Erythroblast (primary cell): ENCODE measurements around the gene ADAMTS19.

ENCODE experiments used
- GATA1 ChIP-seq: IDR thresholded peaks from 2 replicates; pipeline ENCODE4 v1.6.1; 2011; ENCODE audit warnings: low read depth, mild to moderate bottlenecking, control low read depth, low read length, moderate library complexity
- POLR2A ChIP-seq: IDR thresholded peaks from 2 replicates; pipeline ENCODE4 v1.6.1; 2011; ENCODE audit warnings: mild to moderate bottlenecking, low read length

DNA sequence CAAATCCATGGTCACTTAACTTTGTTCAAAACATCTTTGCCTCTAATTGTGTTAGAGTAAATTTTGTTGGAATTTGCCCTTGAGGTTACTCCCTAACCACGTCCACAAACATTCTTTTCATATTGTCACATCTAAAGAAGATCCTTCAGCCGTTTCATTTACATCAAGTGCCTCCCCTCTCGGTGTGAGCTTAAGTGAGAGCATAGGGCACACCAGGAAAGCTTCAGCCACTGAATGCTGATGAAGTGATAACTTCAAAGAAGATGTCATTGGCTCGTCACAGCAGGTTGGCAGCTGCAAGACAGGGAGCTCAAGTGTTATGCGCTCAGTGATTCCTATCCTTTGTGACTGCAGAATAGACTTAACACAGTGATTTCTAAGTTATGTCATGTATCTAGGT, 49.6 kb upstream of the ADAMTS19 start:
- TF ChIP-seq POLR2A (no peak), GATA1 (no peak)
